ENCODE measurements around the gene WNT3. TPM values are rescaled to one million over a fixed set of nuclear protein-coding genes. Genes with fewer than 3 reads are reported as not detected.
"Not testable (repeated sequence)": the region's sequence is repeated elsewhere in the genome, so short reads cannot be mapped to it uniquely, and the experiment has no call there.

WNT3 gene
- total RNA-seq, 1 donor from 2014 or later: 2.7 TPM

DNA sequence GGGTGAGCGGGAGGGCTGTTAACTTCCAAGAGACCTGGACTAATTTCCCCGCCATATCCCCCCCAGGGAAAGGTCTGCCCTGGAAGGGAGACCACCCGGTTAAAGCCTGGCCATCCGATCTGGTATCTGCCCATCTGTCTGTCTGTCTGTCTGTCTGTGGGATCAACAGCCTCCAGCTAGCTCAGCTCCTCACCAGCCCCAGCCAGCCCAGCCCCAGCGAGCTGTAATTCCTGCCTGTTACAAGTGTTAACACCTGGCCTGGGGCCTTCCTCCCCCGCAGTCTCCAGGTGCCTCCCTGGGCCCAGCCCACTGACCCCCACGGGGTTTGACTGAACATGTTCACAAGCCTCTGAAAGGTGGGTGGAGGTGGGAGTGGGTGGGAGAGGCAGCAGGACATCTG, 4.0 kb downstream of the WNT3 start:
- no peak for ATAC-seq

DNA sequence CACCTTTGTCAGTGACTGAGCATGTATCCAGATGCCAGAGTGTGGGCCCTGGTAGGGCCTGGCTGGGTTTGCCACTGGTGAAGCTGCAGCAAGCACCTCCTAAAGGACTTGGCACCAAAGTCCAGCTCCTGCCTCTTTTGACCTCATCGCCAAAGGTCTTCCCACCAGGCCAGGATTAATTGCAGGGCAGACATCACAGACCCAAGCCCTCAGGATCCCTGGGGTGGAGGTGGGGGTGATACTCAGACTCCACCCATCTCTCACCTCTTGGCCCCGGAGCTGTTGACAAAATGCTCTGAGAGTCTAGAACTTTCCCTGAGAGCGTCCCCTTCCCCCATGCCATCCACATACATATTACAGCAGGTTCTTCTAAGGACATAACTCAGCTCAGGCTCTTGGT, 4.6 kb downstream of the WNT3 start:
- ATAC-seq (no peak), DNase-seq (ENCODE audit: low spot score) (no peak)

More for the DNA sequence above, 4.0 kb downstream of the WNT3 start:
- DNase-seq (ENCODE audit: low spot score): no peak

DNA sequence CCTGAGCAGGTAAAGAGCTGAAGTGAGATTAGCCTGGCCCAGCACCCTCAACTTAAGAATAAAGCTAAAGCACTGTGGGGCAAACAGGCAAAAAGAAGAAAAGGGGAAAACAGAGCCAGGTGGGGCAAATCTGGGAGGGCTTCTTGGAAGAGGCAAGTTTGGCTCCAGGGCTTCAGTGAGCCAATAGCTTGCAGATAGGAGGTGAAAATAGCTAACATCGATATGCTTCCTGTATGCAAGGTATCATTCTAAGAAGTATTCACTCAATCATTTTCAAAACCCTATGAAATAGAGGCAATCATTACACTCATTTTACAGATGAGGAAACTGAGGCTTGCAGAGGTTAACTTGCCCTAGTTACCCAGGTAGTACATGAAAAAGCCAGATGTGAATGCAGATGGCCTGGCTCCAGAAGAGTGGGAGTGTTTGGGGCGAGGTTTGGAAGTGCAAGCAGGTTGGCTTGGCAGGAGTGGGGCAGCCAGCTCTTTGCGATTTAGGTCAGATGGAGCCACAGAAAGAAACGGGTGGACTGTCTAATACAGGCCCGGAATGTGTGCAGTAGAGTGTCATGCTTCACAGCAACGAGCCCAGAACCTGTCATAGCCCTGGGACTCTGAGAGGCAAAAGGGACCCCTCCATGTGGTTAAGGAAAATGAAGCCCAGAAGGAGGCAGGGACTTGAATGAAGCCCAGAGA, 5.7 kb downstream of the WNT3 start:
- no peak for ATAC-seq

DNA sequence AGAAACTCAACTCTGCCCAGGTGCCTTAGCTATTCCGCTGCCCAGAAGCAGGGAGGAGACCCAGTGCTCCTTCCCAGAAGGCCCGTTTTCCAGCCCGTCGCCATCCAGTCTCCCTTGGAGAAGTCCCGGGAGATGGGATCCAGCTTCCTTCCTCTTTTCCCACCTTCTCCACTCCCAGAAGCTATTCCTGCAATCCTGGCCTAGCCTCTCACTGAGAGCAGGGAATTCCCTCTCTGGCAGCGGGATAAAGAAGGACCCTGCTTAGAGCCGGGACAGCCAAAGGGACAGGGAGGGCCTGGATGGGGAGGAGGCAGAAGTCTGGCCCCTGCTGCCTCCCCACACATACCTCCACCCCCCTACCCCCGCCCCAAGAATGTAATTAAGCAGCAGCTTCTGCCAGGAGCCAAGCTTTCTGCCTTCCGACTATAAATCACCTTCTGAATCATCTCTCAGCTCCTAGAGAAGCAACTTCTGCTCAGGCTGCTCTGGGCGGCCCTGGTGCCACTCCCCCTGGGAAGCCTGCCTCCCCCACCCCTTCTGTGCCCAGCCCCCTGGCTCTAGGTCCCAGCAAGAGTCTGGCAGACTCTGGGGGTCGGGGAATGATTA, 6.4 kb downstream of the WNT3 start:
- ATAC-seq: no peak

More for the DNA sequence above, 5.7 kb downstream of the WNT3 start:
- no peak for DNase-seq (ENCODE audit: low spot score)

DNA sequence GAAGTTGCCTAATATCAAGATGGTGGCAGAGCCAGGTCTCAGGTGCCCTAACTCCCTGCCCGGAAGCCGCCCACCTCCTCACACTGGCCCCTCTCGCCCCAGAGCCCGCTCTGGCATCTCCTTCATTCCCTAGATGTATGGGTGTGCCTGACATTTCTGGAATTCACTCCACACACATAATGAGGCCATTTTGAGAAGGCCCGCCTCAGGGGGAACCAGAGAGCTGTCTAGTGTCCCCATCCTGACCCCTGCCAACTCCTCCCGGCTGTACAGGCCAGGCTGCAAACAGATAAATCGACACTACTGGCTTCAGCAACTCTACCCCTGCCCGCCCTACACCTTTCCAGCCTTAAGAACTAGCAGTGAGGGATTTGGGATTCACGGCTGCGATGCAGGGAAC, 7.7 kb downstream of the WNT3 start:
- ATAC-seq: no peak
- DNase-seq (ENCODE audit: low spot score): no peak

More for the DNA sequence above, 6.4 kb downstream of the WNT3 start:
- no peak for DNase-seq (ENCODE audit: low spot score)

DNA sequence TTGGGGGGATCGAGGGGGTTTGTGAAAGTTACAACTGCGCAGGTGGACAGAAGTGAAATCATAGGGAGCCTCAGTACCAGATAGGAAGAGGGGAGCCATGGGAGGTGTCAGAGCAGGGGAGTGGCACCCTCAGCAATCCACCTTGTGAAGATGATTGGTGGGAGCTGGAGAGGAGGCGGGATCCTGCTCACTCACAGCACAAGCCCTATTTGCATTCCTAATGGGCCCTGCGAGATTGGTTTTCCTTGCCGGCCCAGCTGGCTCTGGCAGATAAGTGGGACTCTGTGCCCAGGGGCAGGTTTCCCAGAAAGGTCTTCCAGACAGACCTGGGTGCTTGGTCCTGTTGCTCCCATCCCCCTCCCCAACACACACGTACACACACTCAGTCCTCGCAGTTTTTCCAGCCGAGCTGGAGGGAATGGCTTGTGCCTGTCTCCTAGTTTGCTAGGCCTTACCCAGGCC, 9.4 kb downstream of the WNT3 start:
- DNase-seq (ENCODE audit: low spot score) (no peak), ATAC-seq (no peak)

DNA sequence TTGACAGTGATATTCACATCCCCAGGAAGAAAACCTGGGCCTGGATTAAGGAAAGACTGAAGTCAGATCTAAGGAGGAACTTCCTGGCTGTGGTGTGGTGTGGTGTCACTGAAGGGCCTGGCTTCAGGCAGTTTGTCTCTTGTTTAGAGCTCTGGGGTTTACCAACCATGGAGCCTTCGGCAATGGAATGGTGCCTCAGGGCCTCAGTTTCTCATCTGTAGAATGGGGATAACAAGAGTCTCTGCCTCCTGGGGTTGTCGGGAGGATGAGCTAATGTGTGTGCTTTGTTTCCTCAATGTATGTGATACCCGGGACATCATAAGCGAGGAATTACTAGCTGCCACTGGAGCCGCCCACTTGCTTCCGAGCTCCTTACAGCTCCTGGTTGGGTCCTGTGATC, 12.7 kb downstream of the WNT3 start:
- ATAC-seq: no peak

DNA sequence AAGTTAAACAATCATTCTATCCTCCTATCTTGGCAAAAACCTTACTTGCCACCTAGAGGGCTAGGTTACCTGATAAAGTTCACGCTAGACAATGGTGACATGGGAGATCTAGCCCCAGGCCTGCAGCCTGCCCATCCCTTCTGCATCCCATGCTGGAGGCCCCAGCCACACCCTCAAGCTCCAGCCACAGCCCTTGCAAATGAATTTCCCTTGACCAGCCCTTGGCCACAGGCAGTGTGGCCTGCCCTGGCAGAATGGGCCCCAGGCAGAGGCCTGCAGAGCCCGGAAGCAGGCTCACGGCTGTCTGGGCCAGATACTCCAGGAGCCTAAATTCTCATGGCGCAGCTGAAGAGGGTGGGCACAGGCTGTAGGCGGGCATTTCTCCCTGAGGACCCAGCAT, 14.9 kb downstream of the WNT3 start:
- no peak for ATAC-seq
- no peak for DNase-seq (ENCODE audit: low spot score)

More for the DNA sequence above, 12.7 kb downstream of the WNT3 start:
- no peak for DNase-seq (ENCODE audit: low spot score)

DNA sequence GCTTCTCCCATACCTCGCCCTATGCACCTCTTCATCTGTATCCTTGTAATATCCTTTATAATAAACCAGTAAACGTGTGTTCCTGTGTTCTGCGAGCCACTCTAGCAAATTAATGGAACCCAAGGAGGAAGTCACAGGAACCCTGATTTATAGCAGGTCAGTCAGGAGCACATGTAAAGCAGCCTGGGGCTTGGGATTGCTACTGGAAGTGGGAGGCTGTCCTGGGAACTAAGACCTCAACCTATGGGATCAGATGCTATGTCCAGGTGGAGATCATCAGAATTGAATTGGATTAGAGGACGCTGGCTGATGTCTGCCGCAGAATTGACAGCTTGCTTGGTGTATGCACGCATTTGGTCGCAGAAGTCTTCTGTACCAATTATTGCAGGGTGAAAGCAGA, 15.7 kb downstream of the WNT3 start:
- no peak for DNase-seq (ENCODE audit: low spot score)
- ATAC-seq: no peak

DNA sequence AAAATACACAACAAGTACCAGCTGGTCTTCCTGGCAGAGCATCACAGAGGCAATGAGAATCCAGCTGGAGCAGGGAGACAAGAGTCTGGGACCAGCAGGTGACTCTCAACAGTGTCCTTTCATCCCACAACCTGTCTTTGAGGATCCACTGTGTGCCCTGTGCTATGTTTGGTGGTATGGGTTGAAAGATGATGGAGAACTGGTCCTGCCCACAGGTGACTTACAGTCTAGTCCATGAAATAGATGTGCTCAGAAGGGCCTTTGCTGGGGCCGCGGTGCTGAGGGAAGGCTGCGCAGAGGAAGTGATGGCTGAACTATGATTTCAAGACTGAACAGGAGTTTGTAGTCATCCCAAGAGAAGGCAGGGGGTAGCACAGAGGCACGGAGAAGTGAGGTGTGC, 17.9 kb downstream of the WNT3 start:
- no peak for ATAC-seq

DNA sequence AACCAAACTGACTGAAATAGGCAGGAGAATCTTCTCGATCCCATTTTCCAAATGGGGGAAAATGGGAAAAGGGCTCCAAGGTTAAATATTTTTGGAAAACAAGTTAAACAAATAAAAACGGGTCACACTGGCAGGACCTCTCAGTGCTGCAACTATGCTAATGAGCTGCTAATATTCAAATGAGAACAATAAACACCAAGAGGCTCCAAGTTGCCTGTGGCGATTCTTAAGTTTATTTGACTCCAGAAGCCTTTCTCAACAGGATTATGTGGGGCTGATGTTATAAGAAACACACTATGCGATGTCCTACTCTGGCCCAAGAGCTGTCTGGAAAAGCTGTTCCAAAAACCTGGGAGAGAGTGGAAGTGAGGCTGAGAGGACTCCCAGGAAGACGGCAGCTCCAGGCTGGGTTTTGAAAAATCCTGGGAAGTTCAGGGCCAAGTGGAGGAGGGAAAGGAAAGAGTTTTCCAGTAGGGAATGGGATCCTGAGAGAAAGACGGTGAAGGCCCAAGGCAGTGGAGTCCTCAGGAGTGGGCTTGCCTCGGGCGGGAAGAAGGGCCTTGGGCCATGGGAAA, 21.4 kb downstream of the WNT3 start:
- no peak for ATAC-seq
- no peak for DNase-seq (ENCODE audit: low spot score)

More for the DNA sequence above, 17.9 kb downstream of the WNT3 start:
- DNase-seq (ENCODE audit: low spot score): no peak

DNA sequence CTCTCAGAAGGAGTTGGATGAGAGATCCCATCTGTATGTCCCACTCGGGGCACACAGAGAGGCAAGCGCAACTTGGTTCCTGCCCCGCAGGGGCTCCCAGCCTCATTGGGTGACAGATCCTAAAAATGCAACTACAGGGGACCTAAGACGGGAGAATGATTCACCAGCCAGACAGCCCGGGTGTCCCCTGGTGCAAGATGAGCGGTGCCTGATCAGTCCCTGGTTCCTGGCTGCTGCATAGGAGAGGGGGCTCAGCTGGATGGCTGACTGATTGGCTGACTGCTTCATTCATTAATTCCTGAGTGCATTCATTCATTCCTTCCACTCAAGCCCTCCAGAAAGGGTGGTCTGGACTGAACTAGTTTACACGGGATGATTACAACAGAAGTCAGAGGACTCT, 22.0 kb downstream of the WNT3 start:
- ATAC-seq: no peak

DNA sequence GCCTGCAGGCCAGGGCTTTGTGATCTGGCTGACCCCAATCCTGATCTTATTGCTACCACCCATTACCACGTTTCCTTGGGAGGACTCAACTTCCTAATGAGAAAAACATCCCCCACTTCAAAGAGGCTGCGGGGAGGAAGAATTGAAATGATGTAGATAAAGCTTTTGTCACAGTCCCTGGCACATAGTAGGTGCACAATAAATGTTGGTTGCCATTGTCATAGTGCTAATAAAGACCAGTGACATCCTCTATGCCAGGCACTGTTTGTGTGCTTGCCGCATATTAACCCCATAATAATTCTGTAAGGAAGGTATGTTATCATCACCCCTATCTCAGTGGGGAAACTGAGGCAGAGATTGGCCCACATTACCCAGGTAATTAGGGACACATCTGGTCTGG, 22.4 kb downstream of the WNT3 start:
- ATAC-seq (no peak), DNase-seq (ENCODE audit: low spot score) (no peak)

More for the DNA sequence above, 22.0 kb downstream of the WNT3 start:
- no peak for DNase-seq (ENCODE audit: low spot score)

DNA sequence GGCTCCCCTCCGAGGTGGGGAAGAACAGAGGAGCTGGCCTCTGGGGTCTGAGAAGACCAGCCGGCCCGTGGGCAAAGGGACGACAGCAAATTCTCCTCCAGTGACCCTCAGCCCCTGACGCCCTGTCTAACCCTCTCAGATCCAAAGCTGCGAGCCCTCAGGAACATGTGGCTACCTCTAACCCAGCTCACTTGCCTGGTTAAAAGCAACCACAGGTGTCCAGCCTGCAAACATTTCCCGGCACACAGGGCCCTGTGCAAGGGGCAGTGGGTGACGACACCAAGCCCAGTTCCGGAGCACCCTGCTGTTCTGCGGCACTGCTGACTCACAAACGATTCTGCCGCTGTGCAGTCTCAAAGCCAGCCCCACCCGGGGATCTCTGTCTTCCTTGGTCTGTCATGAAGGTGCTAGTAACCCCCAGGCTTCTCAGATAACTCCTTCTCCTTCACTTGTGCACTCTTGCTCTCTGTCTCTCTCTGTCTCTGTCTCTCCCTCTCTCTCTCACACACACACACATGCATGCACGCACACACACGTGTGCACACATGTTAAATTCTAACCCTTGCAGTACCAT, 23.0 kb downstream of the WNT3 start:
- ATAC-seq: no peak
- DNase-seq (ENCODE audit: low spot score): no peak

DNA sequence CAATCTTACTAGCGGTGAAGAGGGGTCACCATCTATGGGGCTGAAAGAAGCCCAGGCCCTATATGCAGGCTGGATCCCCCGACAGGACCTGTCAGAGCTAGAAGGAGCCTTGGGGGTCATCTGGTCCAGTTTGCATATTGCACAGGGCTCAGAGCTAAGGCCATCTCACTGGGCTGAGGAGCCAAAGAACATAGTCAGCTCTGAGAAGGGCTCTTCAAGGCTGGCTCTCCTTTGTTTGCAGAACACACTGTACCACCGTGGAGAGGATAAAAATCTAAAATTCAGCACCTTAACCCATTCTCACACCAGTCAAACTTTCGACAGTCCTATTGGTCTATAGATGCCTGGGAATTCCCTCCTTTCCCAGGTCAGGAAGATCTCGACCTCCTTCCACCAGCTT, 24.2 kb downstream of the WNT3 start:
- DNase-seq (ENCODE audit: low spot score) (no peak), ATAC-seq (no peak)

DNA sequence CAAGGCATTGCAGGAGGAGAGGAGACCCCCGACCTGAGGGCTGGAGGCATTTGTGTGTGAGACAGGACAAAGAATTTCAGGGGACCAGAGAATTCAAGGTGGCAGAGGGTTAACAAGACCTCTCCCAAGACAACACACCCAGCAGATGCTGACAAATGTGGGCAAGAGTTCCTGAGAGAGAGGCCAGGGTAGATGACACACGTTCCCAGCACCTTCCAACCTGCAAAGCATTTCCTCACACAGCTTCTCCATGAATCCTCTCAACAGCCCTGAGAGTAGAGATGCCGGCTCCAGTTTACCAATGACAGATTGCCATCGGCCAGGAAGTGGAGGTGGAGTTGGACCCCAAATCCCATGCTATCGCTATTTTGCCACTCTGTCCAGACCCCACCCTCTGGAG, 25.0 kb downstream of the WNT3 start:
- ATAC-seq (no peak), DNase-seq (ENCODE audit: low spot score) (no peak)

DNA sequence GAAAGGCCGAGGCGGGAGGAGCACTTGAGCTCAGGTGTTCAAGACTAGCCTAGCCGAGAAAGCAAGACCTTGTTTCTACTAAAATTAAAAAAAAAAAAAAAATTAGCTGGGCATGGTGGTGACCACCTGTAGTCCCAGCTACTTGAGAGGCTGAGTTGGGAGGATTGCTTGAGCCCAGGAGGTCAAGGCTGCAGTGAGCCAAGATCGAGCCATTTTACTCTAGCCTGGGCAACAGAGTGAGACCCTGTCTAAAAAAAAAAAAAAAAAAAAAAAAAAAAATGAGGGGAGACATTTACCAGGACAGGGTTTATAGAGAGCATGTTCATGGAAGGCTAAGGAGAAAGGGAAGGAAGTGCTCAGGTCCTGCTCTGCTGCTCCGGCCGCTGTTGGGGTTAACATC, 25.5 kb downstream of the WNT3 start:
- DNase-seq (ENCODE audit: low spot score); ATAC-seq: not testable (repeated sequence)

DNA sequence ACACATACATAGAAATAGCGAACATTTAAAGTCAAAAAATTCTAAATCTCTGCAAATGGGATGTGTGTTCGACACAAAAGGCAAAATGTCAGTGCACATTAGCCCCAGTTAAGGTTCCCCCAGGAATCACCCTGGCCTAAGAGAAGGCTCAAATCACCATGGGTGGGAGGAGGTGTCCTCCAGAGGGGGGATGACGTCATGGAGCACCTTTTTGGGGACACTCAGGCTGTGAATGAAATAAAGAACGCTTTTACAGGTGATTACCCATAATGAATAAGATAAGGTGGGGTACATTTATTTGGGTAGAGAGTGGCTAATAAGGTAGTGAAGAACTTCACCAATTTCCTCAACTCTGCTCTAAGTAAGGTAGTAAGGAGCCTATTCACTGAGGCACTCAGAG, 26.4 kb downstream of the WNT3 start:
- ATAC-seq: no peak
- DNase-seq (ENCODE audit: low spot score): no peak

DNA sequence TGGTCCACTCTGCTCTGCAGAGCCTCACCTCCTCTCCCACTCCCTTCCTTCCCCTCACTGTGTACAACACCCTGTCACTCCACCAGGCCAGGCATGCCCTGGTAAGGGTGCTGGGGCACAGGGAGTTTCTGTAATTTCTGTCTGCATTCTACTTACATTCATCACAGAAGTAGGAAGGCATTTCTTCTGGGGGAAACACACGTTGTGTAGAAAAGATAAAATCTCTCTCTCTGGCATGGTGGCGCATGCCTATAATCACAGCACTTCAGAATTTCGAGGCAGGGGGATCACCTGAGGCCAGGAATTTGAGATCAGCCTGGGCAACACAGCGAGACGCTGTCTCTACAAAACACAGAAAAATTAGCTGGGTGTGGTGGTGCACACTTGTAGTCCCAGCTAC, 27.0 kb downstream of the WNT3 start:
- ATAC-seq (no peak), DNase-seq (ENCODE audit: low spot score) (no peak)

DNA sequence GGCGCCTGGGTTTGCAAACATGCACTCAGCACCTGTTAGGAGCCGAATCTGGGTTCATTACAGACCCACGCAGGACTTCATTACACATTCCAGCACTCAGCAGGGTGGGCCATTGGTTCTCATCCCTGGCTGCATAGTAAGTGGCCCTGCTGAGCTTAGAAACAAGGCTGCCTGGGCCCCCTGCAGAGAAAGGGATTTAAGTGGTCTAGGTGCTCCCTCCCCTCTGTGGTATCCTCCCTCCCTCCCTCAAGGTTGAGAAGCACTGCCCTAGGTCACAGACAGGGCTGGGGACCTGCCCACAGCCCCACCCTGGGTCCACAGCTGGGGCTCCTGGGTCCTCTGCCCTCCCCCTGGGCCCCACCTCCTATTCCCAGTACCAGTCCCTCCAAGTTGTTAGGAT, 28.3 kb downstream of the WNT3 start:
- DNase-seq (ENCODE audit: low spot score) (no peak), ATAC-seq (no peak)

DNA sequence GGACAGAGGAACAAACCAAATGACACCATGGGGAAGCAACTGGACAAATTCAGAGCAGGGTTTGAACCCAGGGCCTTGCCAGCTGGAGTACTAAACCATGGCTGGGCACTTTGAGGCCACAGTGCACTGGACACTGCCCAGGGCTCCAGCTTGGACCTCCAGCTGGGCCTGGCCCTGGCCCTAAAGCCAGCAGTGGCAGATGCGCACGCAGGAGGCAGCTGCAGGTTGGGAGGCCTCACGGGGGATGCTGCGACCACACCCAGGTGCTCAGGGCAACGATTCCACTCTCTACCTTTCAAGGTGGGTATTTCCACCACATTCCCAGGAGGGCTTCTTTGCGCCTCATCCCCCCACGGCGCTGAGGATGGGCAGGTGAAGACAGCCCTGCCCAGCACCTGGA, 28.9 kb downstream of the WNT3 start:
- DNase-seq (ENCODE audit: low spot score) (no peak), ATAC-seq (no peak)

DNA sequence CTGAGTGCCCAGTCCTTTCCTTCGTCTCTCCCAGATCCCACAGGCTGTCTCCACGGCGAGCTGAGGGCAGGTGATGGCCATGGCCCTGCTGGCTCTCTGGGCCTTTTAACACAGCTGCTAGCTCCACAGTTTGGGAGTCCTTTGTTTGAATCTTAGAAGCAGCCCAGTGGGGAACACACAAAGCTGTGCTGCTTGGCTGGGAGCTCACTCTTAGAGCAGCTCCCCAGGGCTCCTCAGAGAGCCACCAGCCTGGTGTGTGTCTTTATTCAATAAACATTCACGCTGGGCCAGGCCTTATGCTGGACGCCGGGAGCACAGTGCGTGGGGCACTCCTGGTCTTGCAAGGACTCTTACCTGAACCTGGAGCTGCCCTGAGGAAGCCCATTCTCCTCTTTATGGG, 29.7 kb downstream of the WNT3 start:
- ATAC-seq (no peak), DNase-seq (ENCODE audit: low spot score) (no peak)
